Liver (tissue), 9 donors: ENCODE data around the gene NR4A3. TPM values are rescaled to one million over a fixed set of nuclear protein-coding genes. Genes with fewer than 3 reads are reported as not detected.

Experiments
- DNase-seq: peaks from one replicate; pipeline ENCODE4 v3.0.0-alpha.2; 2017; ENCODE audit warnings: low spot score
- H3K27ac ChIP-seq, 2 donors: one replicate each; pipeline ENCODE4 v1.7.0; 2013; ENCODE audit warnings: inconsistent platforms in 2 of 2, low read length in 2 of 2, control low read depth in 1 of 2, low read depth in 1 of 2, mild to moderate bottlenecking in 1 of 2
- H3K27me3 ChIP-seq, 4 donors: one replicate each; pipeline versions ENCODE4 v1.6.1 to v1.7.0; 2013; ENCODE audit warnings: low read length in 3 of 4, inconsistent platforms in 1 of 4, mild to moderate bottlenecking in 1 of 4, moderate library complexity in 1 of 4; ENCODE audit not compliant: control insufficient read depth in 4 of 4, insufficient read depth in 4 of 4
- H3K36me3 ChIP-seq, 4 donors: one replicate each; pipeline versions ENCODE4 v1.6.1 to v1.7.0; 2013; ENCODE audit warnings: low read length in 3 of 4, mild to moderate bottlenecking in 3 of 4, low read depth in 1 of 4, moderate library complexity in 1 of 4; ENCODE audit not compliant: control insufficient read depth in 4 of 4, insufficient read depth in 3 of 4
- H3K4me1 ChIP-seq, 4 donors: one replicate each; pipeline versions ENCODE4 v1.6.1 to v1.7.0; 2013; ENCODE audit warnings: low read length in 3 of 4, mild to moderate bottlenecking in 3 of 4, moderate library complexity in 1 of 4; ENCODE audit not compliant: control insufficient read depth in 4 of 4, insufficient read depth in 4 of 4
- H3K4me3 ChIP-seq, 3 donors: one replicate each; pipeline versions ENCODE4 v1.6.1 to v1.7.0; 2013; ENCODE audit warnings: low read length in 3 of 3, control low read depth in 1 of 3, low read depth in 1 of 3, mild to moderate bottlenecking in 1 of 3
- H3K9ac ChIP-seq, 2 donors: one replicate each; pipeline ENCODE4 v1.7.0; 2013; ENCODE audit warnings: low read length in 2 of 2, mild to moderate bottlenecking in 2 of 2, moderate library complexity in 2 of 2, control low read depth in 1 of 2, low read depth in 1 of 2
- H3K9me3 ChIP-seq, 4 donors: one replicate each; pipeline versions ENCODE4 v1.6.1 to v1.7.0; 2013; ENCODE audit warnings: low read length in 3 of 4; ENCODE audit not compliant: control insufficient read depth in 4 of 4
- ATF3 ChIP-seq: IDR thresholded peaks from 2 replicates; pipeline ENCODE4 v1.6.1; 2016; ENCODE audit warnings: antibody characterized with exemption
- EGR1 ChIP-seq, 2 donors: IDR thresholded peaks; 2 replicates each; pipeline ENCODE4 v1.6.1; 2016 to 2018; ENCODE audit warnings: antibody characterized with exemption in 2 of 2, low read depth in 2 of 2
- FOXA1 ChIP-seq: IDR thresholded peaks from 2 replicates; pipeline ENCODE4 v1.6.1; 2016; ENCODE audit warnings: antibody characterized with exemption
- FOXA2 ChIP-seq: IDR thresholded peaks from 2 replicates; pipeline ENCODE4 v1.6.1; 2016; ENCODE audit warnings: antibody characterized with exemption
- GABPA ChIP-seq, 2 donors: IDR thresholded peaks in 1 of 2; conservative IDR thresholded peaks in 1 of 2; 2 replicates each; pipeline ENCODE4 v1.6.1; 2016; ENCODE audit warnings: antibody characterized with exemption in 2 of 2, mild to moderate bottlenecking in 1 of 2, moderate library complexity in 1 of 2
- HNF4A ChIP-seq, 2 donors: conservative IDR thresholded peaks; 2 replicates each; pipeline ENCODE4 v1.6.1; 2016; ENCODE audit warnings: antibody characterized with exemption in 2 of 2, mild to moderate bottlenecking in 2 of 2
- HNF4G ChIP-seq: IDR thresholded peaks from 2 replicates; pipeline ENCODE4 v1.6.1; 2016; ENCODE audit warnings: antibody characterized with exemption
- JUND ChIP-seq, 2 donors: IDR thresholded peaks; 2 replicates each; pipeline ENCODE4 v1.6.1; 2016; ENCODE audit warnings: antibody characterized with exemption in 2 of 2
- NR2F2 ChIP-seq: IDR thresholded peaks from 2 replicates; pipeline ENCODE4 v1.6.1; 2016; ENCODE audit warnings: antibody characterized with exemption
- RAD21 ChIP-seq, 2 donors: IDR thresholded peaks; 2 replicates each; pipeline ENCODE4 v1.6.1; 2016; ENCODE audit warnings: antibody characterized with exemption in 2 of 2, mild to moderate bottlenecking in 2 of 2
- RXRA ChIP-seq, 2 donors: IDR thresholded peaks; 2 replicates each; pipeline ENCODE4 v1.6.1; 2017 to 2018; ENCODE audit warnings: antibody characterized with exemption in 2 of 2, mild to moderate bottlenecking in 1 of 2
- SP1 ChIP-seq: IDR thresholded peaks from 2 replicates; pipeline ENCODE4 v1.6.1; 2018; ENCODE audit warnings: antibody characterized with exemption, mild to moderate bottlenecking
- TAF1 ChIP-seq: conservative IDR thresholded peaks from 2 replicates; pipeline ENCODE4 v1.6.1; 2016; ENCODE audit warnings: antibody characterized with exemption, mild to moderate bottlenecking
- YY1 ChIP-seq: IDR thresholded peaks from 2 replicates; pipeline ENCODE4 v1.6.1; 2016; ENCODE audit warnings: antibody characterized with exemption, mild to moderate bottlenecking
- ZBTB33 ChIP-seq: IDR thresholded peaks from 2 replicates; pipeline ENCODE4 v1.6.1; 2016; ENCODE audit warnings: antibody characterized with exemption
- WGBS: extraction: QIAGEN DNeasy Blood & Tissue Kit; methylation state at CpG from one replicate; pipeline ENCODE4 v1.1.7; 2013; 5-methylcytosine and 5-hydroxymethylcytosine counted together
- polyA plus RNA-seq, 2 donors: library from polyadenylated mRNA; stranded (reverse) in 1 of 2; unstranded in 1 of 2; fragments of 200-250 nt in 1 of 2; fragments of >200 nt in 1 of 2; fragmentation: Nextera tagmentation in 1 of 2; extraction: Ambion mirVana in 1 of 2; gene quantifications; one replicate each; pipeline versions ENCODE4 v1.2.1 to v1.2.3, GENCODE V29; 2013 to 2015
- total RNA-seq, 2 donors: library from RNA; depleted of rRNA; stranded (reverse); fragments of >200 nt; gene quantifications; one replicate each; pipeline ENCODE4 v1.2.3, GENCODE V29; 2014
- TF ChIP-seq, protein P1 (sequence below): fragments of 150-350 bp; IDR thresholded peaks from 2 replicates; pipeline ENCODE4 v1.5.1; 2017; ENCODE audit warnings: improper control_type of control experiment, low read depth, low read length; ENCODE audit not compliant: missing input control
- TF ChIP-seq, protein P2 (sequence below): IDR thresholded peaks from 2 replicates; pipeline ENCODE4 v1.6.1; 2016; ENCODE audit warnings: antibody characterized with exemption
- TF ChIP-seq, protein P3 (sequence below): IDR thresholded peaks from 2 replicates; pipeline ENCODE4 v1.6.1; 2016; ENCODE audit warnings: antibody characterized with exemption, mild to moderate bottlenecking
- donor health status: healthy.
- donor health status: healthy.
- donor health status: healthy.
- donor health status: healthy.
- donor health status: healthy.

The NR4A3 gene
- total and polyA plus RNA-seq, 4 donors: 0.02 to 0.14 (median 0.09) TPM

GRCh38 chr9:99811598-99812383 is 9.9 kb upstream of the NR4A3 start:
- no peaks in the 10 kb centered on the region for H3K9me3 ChIP-seq
- H3K9ac ChIP-seq: no peak overlapping the region
- H3K27me3 ChIP-seq: no peaks in the 10 kb centered on the region
- no peak overlapping the region for H3K27ac ChIP-seq
- H3K4me1 ChIP-seq: no peaks in the 10 kb centered on the region
- 92% methylated on average over 8 of the region's 8 CpGs for WGBS
- no peak for DNase-seq
- H3K36me3 ChIP-seq: no peaks in the 10 kb centered on the region
- TF ChIP-seq HNF4A (conservative IDR thresholded peaks at IDR 0.05) (no peak), GABPA (IDR thresholded peaks at IDR 0.05 in 1 of 2, conservative IDR thresholded peaks at IDR 0.05 in 1 of 2) (no peak), JUND (IDR thresholded peaks at IDR 0.05) (no peak), RAD21 (IDR thresholded peaks at IDR 0.05) (no peak), ATF3 (no peak), HNF4G (no peak), ZBTB33 (no peak), EGR1 (IDR thresholded peaks at IDR 0.05; ENCODE audit: low read depth in 2 of 2) (no peak), RXRA (IDR thresholded peaks at IDR 0.05) (no peak), FOXA1 (no peak), SP1 (no peak), FOXA2 (no peak), TAF1 (no peak), NR2F2 (no peak), YY1 (no peak)
- TF ChIP-seq, protein P1, sequence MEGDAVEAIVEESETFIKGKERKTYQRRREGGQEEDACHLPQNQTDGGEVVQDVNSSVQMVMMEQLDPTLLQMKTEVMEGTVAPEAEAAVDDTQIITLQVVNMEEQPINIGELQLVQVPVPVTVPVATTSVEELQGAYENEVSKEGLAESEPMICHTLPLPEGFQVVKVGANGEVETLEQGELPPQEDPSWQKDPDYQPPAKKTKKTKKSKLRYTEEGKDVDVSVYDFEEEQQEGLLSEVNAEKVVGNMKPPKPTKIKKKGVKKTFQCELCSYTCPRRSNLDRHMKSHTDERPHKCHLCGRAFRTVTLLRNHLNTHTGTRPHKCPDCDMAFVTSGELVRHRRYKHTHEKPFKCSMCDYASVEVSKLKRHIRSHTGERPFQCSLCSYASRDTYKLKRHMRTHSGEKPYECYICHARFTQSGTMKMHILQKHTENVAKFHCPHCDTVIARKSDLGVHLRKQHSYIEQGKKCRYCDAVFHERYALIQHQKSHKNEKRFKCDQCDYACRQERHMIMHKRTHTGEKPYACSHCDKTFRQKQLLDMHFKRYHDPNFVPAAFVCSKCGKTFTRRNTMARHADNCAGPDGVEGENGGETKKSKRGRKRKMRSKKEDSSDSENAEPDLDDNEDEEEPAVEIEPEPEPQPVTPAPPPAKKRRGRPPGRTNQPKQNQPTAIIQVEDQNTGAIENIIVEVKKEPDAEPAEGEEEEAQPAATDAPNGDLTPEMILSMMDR: no peak
- TF ChIP-seq, protein P2, sequence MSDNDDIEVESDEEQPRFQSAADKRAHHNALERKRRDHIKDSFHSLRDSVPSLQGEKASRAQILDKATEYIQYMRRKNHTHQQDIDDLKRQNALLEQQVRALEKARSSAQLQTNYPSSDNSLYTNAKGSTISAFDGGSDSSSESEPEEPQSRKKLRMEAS: no peak
- TF ChIP-seq, protein P3, sequence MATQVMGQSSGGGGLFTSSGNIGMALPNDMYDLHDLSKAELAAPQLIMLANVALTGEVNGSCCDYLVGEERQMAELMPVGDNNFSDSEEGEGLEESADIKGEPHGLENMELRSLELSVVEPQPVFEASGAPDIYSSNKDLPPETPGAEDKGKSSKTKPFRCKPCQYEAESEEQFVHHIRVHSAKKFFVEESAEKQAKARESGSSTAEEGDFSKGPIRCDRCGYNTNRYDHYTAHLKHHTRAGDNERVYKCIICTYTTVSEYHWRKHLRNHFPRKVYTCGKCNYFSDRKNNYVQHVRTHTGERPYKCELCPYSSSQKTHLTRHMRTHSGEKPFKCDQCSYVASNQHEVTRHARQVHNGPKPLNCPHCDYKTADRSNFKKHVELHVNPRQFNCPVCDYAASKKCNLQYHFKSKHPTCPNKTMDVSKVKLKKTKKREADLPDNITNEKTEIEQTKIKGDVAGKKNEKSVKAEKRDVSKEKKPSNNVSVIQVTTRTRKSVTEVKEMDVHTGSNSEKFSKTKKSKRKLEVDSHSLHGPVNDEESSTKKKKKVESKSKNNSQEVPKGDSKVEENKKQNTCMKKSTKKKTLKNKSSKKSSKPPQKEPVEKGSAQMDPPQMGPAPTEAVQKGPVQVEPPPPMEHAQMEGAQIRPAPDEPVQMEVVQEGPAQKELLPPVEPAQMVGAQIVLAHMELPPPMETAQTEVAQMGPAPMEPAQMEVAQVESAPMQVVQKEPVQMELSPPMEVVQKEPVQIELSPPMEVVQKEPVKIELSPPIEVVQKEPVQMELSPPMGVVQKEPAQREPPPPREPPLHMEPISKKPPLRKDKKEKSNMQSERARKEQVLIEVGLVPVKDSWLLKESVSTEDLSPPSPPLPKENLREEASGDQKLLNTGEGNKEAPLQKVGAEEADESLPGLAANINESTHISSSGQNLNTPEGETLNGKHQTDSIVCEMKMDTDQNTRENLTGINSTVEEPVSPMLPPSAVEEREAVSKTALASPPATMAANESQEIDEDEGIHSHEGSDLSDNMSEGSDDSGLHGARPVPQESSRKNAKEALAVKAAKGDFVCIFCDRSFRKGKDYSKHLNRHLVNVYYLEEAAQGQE: no peak
- no peak overlapping the region for H3K4me3 ChIP-seq
